Measurements from ENCODE around the gene HTD2.

Gene HTD2

GRCh38 chr3:58293516-58293915 lies 12.8 kb upstream of the HTD2 start:
- DNase-seq, result no peak

- no peak for DNase-seq
Observed at GRCh38 chr3:58296269-58296668, 10.1 kb upstream of the HTD2 start.

- no peak for DNase-seq
Observed at GRCh38 chr3:58296843-58297242, 9.5 kb upstream of the HTD2 start.

- DNase-seq, result no peak
Observed at GRCh38 chr3:58298190-58298589, 8.1 kb upstream of the HTD2 start.

- no peak for DNase-seq
Observed at GRCh38 chr3:58299075-58299474, 7.2 kb upstream of the HTD2 start.

GRCh38 chr3:58299839-58300516 lies 6.3 kb upstream of the HTD2 start:
- no peak for DNase-seq

- peak; percentile 20 for DNase-seq
Observed at GRCh38 chr3:58307639-58308215, 1.4 kb downstream of the HTD2 start.

GRCh38 chr3:58308728-58309127 lies 2.4 kb downstream of the HTD2 start:
- no peak for DNase-seq

GRCh38 chr3:58317811-58318210 lies 11.5 kb downstream of the HTD2 start:
- DNase-seq, result no peak

GRCh38 chr3:58321791-58322190 lies 15.5 kb downstream of the HTD2 start:
- DNase-seq, result no peak

GRCh38 chr3:58322793-58323192 lies 16.5 kb downstream of the HTD2 start:
- DNase-seq, result no peak

GRCh38 chr3:58323529-58324390 lies 17.4 kb downstream of the HTD2 start:
- no peak for DNase-seq

- DNase-seq, result no peak
Observed at GRCh38 chr3:58324391-58325390, 18.4 kb downstream of the HTD2 start.

- no peak for DNase-seq
Observed at GRCh38 chr3:58325525-58325992, 19.2 kb downstream of the HTD2 start.

GRCh38 chr3:58326267-58326900 lies 20.1 kb downstream of the HTD2 start:
- no peak for DNase-seq

- no peak for DNase-seq
Observed at GRCh38 chr3:58329150-58329921, 23.0 kb downstream of the HTD2 start.

- DNase-seq, result no peak
Observed at GRCh38 chr3:58329922-58330413, 23.6 kb downstream of the HTD2 start.

GRCh38 chr3:58331593-58332152 lies 25.4 kb downstream of the HTD2 start:
- no peak for DNase-seq

- peak; percentile 78 for DNase-seq
Observed at GRCh38 chr3:58332575-58333188, 26.4 kb downstream of the HTD2 start, which contains the start of gene PXK. PXK (plus strand) TSS chr3:58332892; CDS start chr3:58332989, 97 bp downstream.
